Trophoblast cell (in vitro differentiated cells and primary cell): ENCODE data around the gene RAB3A.
A peak's percentile ranks its signal among the peaks of the same experiment; 100 is the strongest.

Source experiments
- DNase-seq, 2 donors: peaks; one replicate each; pipeline ENCODE4 v3.0.0-alpha.2; 2016
- H2AFZ ChIP-seq: 2 replicates; pipeline ENCODE4 v1.6.1; 2013; ENCODE audit warnings: low read length, moderate library complexity, mild to moderate bottlenecking; ENCODE audit not compliant: insufficient read depth, poor library complexity
- H2AK5ac ChIP-seq: 2 replicates; pipeline ENCODE4 v1.6.1; 2013; ENCODE audit warnings: mild to moderate bottlenecking, low read length
- H2BK120ac ChIP-seq: 2 replicates; pipeline ENCODE4 v1.6.1; 2013; ENCODE audit warnings: low read length, mild to moderate bottlenecking, moderate library complexity; ENCODE audit not compliant: insufficient read depth, poor library complexity
- H2BK12ac ChIP-seq: 2 replicates; pipeline ENCODE4 v1.6.1; 2013; ENCODE audit warnings: mild to moderate bottlenecking, low read length, moderate library complexity
- H2BK5ac ChIP-seq: 2 replicates; pipeline ENCODE4 v1.6.1; 2013; ENCODE audit warnings: low read length, low read depth, moderate library complexity, mild to moderate bottlenecking; ENCODE audit not compliant: poor library complexity
- H3K14ac ChIP-seq: 2 replicates; pipeline ENCODE4 v1.6.1; 2013; ENCODE audit warnings: mild to moderate bottlenecking, low read length
- H3K18ac ChIP-seq: 2 replicates; pipeline ENCODE4 v1.6.1; 2013; ENCODE audit warnings: mild to moderate bottlenecking, low read length
- H3K23ac ChIP-seq: 2 replicates; pipeline ENCODE4 v1.6.1; 2013; ENCODE audit warnings: low read length
- H3K27ac ChIP-seq: 2 replicates; pipeline ENCODE4 v1.5.1; 2013; ENCODE audit warnings: low read depth, mild to moderate bottlenecking, inconsistent platforms, low read length, moderate library complexity
- H3K27me3 ChIP-seq: 2 replicates; pipeline ENCODE4 v1.6.1; 2013; ENCODE audit warnings: inconsistent platforms, mild to moderate bottlenecking, low read length, moderate library complexity; ENCODE audit not compliant: insufficient read depth
- H3K36me3 ChIP-seq, 2 experiments: 1 replicate in 1 of 2; 2 replicates in 1 of 2; pipeline ENCODE4 v1.6.1; 2013; ENCODE audit warnings: low read length in 2 of 2, mild to moderate bottlenecking in 2 of 2, moderate library complexity in 1 of 2; ENCODE audit not compliant: insufficient read depth in 2 of 2, control insufficient read depth in 1 of 2
- H3K4ac ChIP-seq: 2 replicates; pipeline ENCODE4 v1.6.1; 2013; ENCODE audit warnings: low read depth, mild to moderate bottlenecking, low read length, moderate library complexity
- H3K4me1 ChIP-seq, 2 experiments: 1 replicate in 1 of 2; 2 replicates in 1 of 2; pipeline ENCODE4 v1.6.1; 2013; ENCODE audit warnings: low read length in 2 of 2, mild to moderate bottlenecking in 2 of 2, moderate library complexity in 1 of 2; ENCODE audit not compliant: insufficient read depth in 2 of 2, control insufficient read depth in 1 of 2
- H3K4me2 ChIP-seq: 2 replicates; pipeline ENCODE4 v1.6.1; 2013; ENCODE audit warnings: inconsistent platforms, mild to moderate bottlenecking, low read length, moderate library complexity
- H3K4me3 ChIP-seq: 2 replicates; pipeline ENCODE4 v1.5.1; 2013; ENCODE audit warnings: mild to moderate bottlenecking, low read depth, low read length, inconsistent platforms
- H3K79me1 ChIP-seq: one replicate; pipeline ENCODE4 v1.6.1; 2013; ENCODE audit warnings: low read length
- H3K79me2 ChIP-seq: 2 replicates; pipeline ENCODE4 v1.6.1; 2013; ENCODE audit warnings: low read length, mild to moderate bottlenecking; ENCODE audit not compliant: control insufficient read depth, insufficient read depth, poor library complexity
- H3K9ac ChIP-seq: 2 replicates; pipeline ENCODE4 v1.6.1; 2013; ENCODE audit warnings: mild to moderate bottlenecking, low read length
- H3K9me3 ChIP-seq: 2 replicates; pipeline ENCODE4 v1.6.1; 2013; ENCODE audit warnings: low read depth, mild to moderate bottlenecking, control low read depth, inconsistent platforms, low read length; ENCODE audit not compliant: insufficient read depth
- H4K12ac ChIP-seq: 2 replicates; pipeline ENCODE4 v1.6.1; 2013; ENCODE audit warnings: low read depth, mild to moderate bottlenecking, low read length, moderate library complexity
- H4K8ac ChIP-seq: 2 replicates; pipeline ENCODE4 v1.6.1; 2013; ENCODE audit warnings: low read depth, mild to moderate bottlenecking, low read length, moderate library complexity
- H4K91ac ChIP-seq: one replicate; pipeline ENCODE4 v1.6.1; 2013; ENCODE audit warnings: low read depth, mild to moderate bottlenecking, low read length, moderate library complexity
- WGBS: extraction: QIAGEN DNeasy Blood & Tissue Kit; methylation state at CpG from one replicate; pipeline ENCODE4 v1.1.7; 2013; ENCODE audit warnings: missing lambda C conversion rate; ENCODE audit not compliant: insufficient read length, insufficient coverage; ENCODE audit errors: extremely low coverage; 5-methylcytosine and 5-hydroxymethylcytosine counted together

RAB3A gene

DNA sequence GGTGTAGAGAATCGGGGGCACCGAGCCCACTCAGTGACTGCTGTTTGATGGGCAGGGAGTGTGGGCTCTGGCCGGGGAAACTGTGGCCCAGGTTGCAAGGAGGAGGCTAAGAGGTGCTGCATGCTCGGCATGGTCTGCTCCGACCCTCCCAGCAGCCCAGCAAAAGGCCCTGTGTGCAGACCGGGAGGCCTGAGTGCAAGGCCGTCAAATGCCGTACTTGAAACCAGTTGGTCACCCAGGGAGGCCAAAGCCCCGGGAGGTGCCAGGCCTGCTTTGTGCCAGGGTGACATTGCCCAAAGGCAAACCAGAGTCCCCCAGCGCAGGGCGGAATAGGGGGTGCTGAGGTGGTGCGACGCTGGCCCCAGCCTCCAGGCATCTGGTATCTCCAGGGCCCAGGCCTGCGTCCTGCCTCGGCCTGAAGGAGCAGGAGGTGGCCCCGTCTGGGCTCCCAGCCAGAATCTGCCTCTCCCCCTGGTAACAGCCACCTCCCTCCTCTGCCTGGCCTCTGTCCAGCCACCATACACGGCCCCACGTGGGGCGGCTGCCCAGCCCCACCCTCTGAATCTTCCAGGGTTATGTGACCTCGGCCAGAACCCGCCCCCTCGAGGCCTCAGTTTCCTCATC lies 46.9 kb downstream of the RAB3A start:
- DNase-seq, result no peak
- Histone ChIP-seq H3K4me3 (no peak overlapping the region), H4K91ac (no peak overlapping the region), H3K4me2 (no peak overlapping the region), H3K27ac (no peak overlapping the region), H2BK120ac (no peak overlapping the region), H3K18ac (no peak overlapping the region), H4K12ac (no peak overlapping the region), H2AFZ (no peak overlapping the region), H3K23ac (no peak overlapping the region), H2BK5ac (no peak overlapping the region), H3K9me3 (no peaks in the 10 kb centered on the region), H2BK12ac (no peak overlapping the region), H3K36me3 (peaks cover 32 to 39% of the 10 kb centered on the region in 2 experiments), H3K79me1 (peaks cover 11% of the 10 kb centered on the region), H3K9ac (no peak overlapping the region), H3K14ac (no peak overlapping the region), H2AK5ac (no peak overlapping the region), H4K8ac (no peak overlapping the region), H3K4me1 (peaks cover 17 to 18% of the 10 kb centered on the region in 2 experiments), H3K4ac (no peak overlapping the region), H3K79me2 (peaks cover 13% of the 10 kb centered on the region), H3K27me3 (no peaks in the 10 kb centered on the region)
- no CpG with 5 or more reads among the region's 22 CpGs for whole genome bisulfite sequencing

DNA sequence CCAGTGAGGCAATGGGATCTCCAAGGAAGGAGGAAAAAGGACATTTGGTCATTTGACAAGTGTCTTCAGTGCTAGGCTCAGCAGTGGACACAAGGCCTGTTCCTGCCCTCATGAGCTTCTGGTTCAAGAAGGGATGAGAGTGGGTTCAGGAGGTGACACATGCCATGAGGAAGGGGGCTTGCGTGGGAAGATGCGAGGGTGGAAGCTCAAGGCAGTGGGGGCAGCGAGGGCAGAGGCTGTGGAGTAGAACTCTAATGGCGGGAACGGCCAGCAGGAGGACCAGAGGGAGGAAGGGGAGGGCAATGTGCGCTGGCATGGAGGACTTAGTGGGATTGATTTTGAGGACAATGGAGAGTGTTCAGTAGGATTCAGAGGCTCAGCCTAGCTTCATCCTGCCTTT lies 47.6 kb downstream of the RAB3A start:
- peaks cover 11% of the 10 kb centered on the region for H3K79me1 ChIP-seq
- no peak overlapping the region for H4K8ac ChIP-seq
- no peak overlapping the region for H2BK120ac ChIP-seq
- no peak overlapping the region for H3K23ac ChIP-seq
- peaks cover 13% of the 10 kb centered on the region for H3K79me2 ChIP-seq
- no peaks in the 10 kb centered on the region for H3K9me3 ChIP-seq
- no peak overlapping the region for H2BK5ac ChIP-seq
- H3K9ac ChIP-seq, result no peak overlapping the region
- H3K27me3 ChIP-seq, result no peaks in the 10 kb centered on the region
- DNase-seq, result no peak
- WGBS, result no CpG with 5 or more reads among the region's 6 CpGs
- H2AK5ac ChIP-seq, result no peak overlapping the region
- H2BK12ac ChIP-seq, result no peak overlapping the region
- H3K4me2 ChIP-seq, result no peak overlapping the region
- H3K27ac ChIP-seq, result no peak overlapping the region
- H3K4me3 ChIP-seq, result no peak overlapping the region
- no peak overlapping the region for H3K18ac ChIP-seq
- no peak overlapping the region for H3K4ac ChIP-seq
- no peak overlapping the region for H2AFZ ChIP-seq
- H4K91ac ChIP-seq, result no peak overlapping the region
- H4K12ac ChIP-seq, result no peak overlapping the region
- peaks cover 13 to 14% of the 10 kb centered on the region in 2 experiments for H3K4me1 ChIP-seq
- H3K14ac ChIP-seq, result no peak overlapping the region
- H3K36me3 ChIP-seq, result peaks cover 27 to 33% of the 10 kb centered on the region in 2 experiments

DNA sequence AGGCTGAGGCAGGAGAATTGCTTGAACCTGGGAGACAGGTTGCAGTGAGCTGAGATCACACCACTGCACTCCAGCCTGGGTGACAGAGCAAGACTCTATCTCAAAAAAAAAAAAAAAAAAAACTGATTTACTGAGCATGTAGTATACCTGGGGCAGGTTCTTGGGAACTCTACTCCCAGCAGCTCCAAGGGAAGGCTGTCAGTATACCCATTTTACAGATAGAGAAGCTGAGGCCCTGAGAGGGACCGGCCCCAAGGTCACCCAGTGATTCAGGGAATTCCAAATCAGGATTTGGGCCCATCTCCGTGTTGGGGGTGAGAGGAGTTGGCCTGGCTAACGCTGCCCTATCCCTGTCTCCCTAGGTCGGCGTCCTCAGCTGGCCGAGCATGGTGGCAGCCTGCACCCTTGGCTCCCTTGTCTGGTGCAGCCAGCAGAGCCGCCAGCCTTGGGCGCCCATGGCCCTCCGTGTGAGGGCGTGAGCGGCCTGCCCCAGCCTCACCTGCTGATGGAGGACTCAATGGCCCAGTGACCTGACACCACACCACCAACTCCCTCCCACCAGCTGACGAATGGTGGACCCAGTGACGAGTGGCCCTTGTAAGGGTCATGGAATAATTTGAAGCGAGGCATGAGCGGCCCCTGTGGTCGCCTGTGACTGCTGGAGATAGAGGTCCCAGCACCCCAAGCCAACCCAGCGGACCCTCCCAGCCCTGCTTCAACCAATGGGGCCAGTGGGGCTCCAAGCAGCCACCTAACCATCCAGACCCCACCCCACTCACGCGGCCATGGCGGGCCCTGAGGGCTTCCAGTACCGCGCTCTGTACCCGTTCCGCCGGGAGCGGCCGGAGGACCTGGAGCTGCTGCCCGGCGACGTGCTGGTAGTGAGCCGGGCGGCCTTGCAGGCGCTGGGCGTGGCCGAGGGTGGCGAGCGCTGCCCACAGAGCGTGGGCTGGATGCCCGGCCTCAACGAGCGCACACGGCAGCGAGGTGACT lies 48.5 kb downstream of the RAB3A start:
- peaks cover 8 to 9% of the 10 kb centered on the region in 2 experiments for H3K4me1 ChIP-seq
- no CpG with 5 or more reads among the region's 43 CpGs for WGBS
- H3K14ac ChIP-seq, result no peak overlapping the region
- H3K4me2 ChIP-seq, result no peak overlapping the region
- H3K36me3 ChIP-seq, result peaks cover 21 to 28% of the 10 kb centered on the region in 2 experiments
- H3K27me3 ChIP-seq, result no peaks in the 10 kb centered on the region
- H3K27ac ChIP-seq, result no peak overlapping the region
- H4K8ac ChIP-seq, result no peak overlapping the region
- H3K79me2 ChIP-seq, result peaks cover 13% of the 10 kb centered on the region
- DNase-seq, result no peak
- no peak overlapping the region for H4K91ac ChIP-seq
- no peak overlapping the region for H2AK5ac ChIP-seq
- H3K23ac ChIP-seq, result no peak overlapping the region
- peaks cover 11% of the 10 kb centered on the region for H3K79me1 ChIP-seq
- no peak overlapping the region for H4K12ac ChIP-seq
- H2AFZ ChIP-seq, result no peak overlapping the region
- no peak overlapping the region for H3K4ac ChIP-seq
- H2BK120ac ChIP-seq, result no peak overlapping the region
- no peak overlapping the region for H2BK12ac ChIP-seq
- H3K9ac ChIP-seq, result no peak overlapping the region
- H3K18ac ChIP-seq, result peak overlapping the region; percentile 3
- H2BK5ac ChIP-seq, result no peak overlapping the region
- no peak overlapping the region for H3K4me3 ChIP-seq
- H3K9me3 ChIP-seq, result no peaks in the 10 kb centered on the region

- H4K8ac ChIP-seq, result peak overlapping the region; percentile 94
- peak overlapping the region; percentile 69 for H3K4me2 ChIP-seq
- peaks cover 13% of the 10 kb centered on the region for H3K79me2 ChIP-seq
- H3K9me3 ChIP-seq, result no peaks in the 10 kb centered on the region
- no peak overlapping the region for H3K23ac ChIP-seq
- peak overlapping the region; percentile 85 for H2AFZ ChIP-seq
- H3K9ac ChIP-seq, result peak overlapping the region; percentile 87
- DNase-seq, result no peak
- peak overlapping the region; percentile 76 for H3K27ac ChIP-seq
- H3K4me1 ChIP-seq, result peaks cover 8 to 9% of the 10 kb centered on the region in 2 experiments
- H3K4me3 ChIP-seq, result peak overlapping the region; percentile 86
- H2AK5ac ChIP-seq, result peak overlapping the region; percentile 94
- peak overlapping the region; percentile 97 for H3K18ac ChIP-seq
- peak overlapping the region; percentile 91 for H2BK120ac ChIP-seq
- H3K36me3 ChIP-seq, result peaks cover 21 to 27% of the 10 kb centered on the region in 2 experiments
- peak overlapping the region; percentile 88 for H2BK5ac ChIP-seq
- H4K91ac ChIP-seq, result peak overlapping the region; percentile 94
- H3K27me3 ChIP-seq, result no peaks in the 10 kb centered on the region
- peak overlapping the region; percentile 91 for H4K12ac ChIP-seq
- H3K4ac ChIP-seq, result peak overlapping the region; percentile 93
- WGBS, result no CpG with 5 or more reads among the region's 38 CpGs
- H3K14ac ChIP-seq, result peak overlapping the region; percentile 95
- H3K79me1 ChIP-seq, result peaks cover 11% of the 10 kb centered on the region
- H2BK12ac ChIP-seq, result no peak overlapping the region
These were observed 50.2 kb downstream of the RAB3A start for GRCh38 chr19:18153556-18154134.
